HL-60 (cell line): Measurements from ENCODE around the gene COP1.

ENCODE experiments used
- POLR2AphosphoS5 ChIP-seq: IDR thresholded peaks from 2 replicates; pipeline ENCODE4 v1.6.1; 2012; ENCODE audit warnings: low read depth
- REST ChIP-seq: IDR thresholded peaks from 2 replicates; pipeline ENCODE4 v1.6.1; 2012; ENCODE audit warnings: low read depth; ENCODE audit not compliant: insufficient replicate concordance
- SPI1 ChIP-seq: IDR thresholded peaks from 2 replicates; pipeline ENCODE4 v1.6.1; 2012; ENCODE audit warnings: low read depth, mild to moderate bottlenecking, borderline replicate concordance
- TF ChIP-seq, protein P1 (sequence below): IDR thresholded peaks from one replicate; pipeline ENCODE4 v1.5.1; 2011; ENCODE audit warnings: low read length, control low read depth, inconsistent platforms; ENCODE audit not compliant: insufficient read depth

DNA sequence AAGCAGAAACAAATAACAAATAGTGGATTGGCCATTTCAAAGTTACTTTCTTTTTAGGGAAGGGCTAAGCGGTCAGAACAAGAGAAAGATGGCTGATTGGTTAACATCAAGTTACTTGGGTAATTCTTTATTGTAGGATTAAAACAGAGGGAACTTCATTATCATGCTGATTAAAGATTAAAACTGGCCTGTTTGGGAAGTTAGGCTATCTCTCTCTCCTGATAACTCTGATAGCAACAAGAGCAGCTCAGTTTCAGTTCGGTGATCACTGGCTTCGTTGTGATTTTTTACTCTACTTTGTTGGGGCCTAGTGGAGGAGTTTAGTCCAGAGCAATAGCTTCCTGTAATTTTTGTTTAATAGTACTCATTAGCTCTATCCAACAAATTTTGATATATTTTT is 20.5 kb upstream of the COP1 start:
- TF ChIP-seq, protein P1, sequence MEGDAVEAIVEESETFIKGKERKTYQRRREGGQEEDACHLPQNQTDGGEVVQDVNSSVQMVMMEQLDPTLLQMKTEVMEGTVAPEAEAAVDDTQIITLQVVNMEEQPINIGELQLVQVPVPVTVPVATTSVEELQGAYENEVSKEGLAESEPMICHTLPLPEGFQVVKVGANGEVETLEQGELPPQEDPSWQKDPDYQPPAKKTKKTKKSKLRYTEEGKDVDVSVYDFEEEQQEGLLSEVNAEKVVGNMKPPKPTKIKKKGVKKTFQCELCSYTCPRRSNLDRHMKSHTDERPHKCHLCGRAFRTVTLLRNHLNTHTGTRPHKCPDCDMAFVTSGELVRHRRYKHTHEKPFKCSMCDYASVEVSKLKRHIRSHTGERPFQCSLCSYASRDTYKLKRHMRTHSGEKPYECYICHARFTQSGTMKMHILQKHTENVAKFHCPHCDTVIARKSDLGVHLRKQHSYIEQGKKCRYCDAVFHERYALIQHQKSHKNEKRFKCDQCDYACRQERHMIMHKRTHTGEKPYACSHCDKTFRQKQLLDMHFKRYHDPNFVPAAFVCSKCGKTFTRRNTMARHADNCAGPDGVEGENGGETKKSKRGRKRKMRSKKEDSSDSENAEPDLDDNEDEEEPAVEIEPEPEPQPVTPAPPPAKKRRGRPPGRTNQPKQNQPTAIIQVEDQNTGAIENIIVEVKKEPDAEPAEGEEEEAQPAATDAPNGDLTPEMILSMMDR, result no peak
- TF ChIP-seq REST (no peak), SPI1 (no peak), POLR2AphosphoS5 (no peak)
